GM10248 (cell line): ENCODE measurements around the gene CEP85L.

Experiments used
- CTCF ChIA-PET: fragments of 300-600 bp; sonication (Branson Sonifier 250); formaldehyde crosslinking; extraction: SDS; loops from one replicate; lab custom pipeline; 2021; ENCODE audit warnings: antibody characterized with exemption; lab: Yijun Ruan, JAX
- POLR2A ChIA-PET: fragments of 350-650 bp; sonication (Branson Sonifier 250); formaldehyde crosslinking; extraction: SDS; loops from one replicate; lab custom pipeline; 2020; ENCODE audit warnings: antibody characterized with exemption; lab: Yijun Ruan, JAX
- DNase-seq: peaks from one replicate; pipeline ENCODE4 v3.0.0; 2012; ENCODE audit errors: extremely low spot score
- TF ChIP-seq, protein P1 (sequence below): IDR thresholded peaks from 2 replicates; pipeline ENCODE4 v1.5.1; 2012; ENCODE audit warnings: mild to moderate bottlenecking, low read depth; ENCODE audit errors: extremely low read depth, missing control alignments, control extremely low read depth

The CEP85L gene

DNA sequence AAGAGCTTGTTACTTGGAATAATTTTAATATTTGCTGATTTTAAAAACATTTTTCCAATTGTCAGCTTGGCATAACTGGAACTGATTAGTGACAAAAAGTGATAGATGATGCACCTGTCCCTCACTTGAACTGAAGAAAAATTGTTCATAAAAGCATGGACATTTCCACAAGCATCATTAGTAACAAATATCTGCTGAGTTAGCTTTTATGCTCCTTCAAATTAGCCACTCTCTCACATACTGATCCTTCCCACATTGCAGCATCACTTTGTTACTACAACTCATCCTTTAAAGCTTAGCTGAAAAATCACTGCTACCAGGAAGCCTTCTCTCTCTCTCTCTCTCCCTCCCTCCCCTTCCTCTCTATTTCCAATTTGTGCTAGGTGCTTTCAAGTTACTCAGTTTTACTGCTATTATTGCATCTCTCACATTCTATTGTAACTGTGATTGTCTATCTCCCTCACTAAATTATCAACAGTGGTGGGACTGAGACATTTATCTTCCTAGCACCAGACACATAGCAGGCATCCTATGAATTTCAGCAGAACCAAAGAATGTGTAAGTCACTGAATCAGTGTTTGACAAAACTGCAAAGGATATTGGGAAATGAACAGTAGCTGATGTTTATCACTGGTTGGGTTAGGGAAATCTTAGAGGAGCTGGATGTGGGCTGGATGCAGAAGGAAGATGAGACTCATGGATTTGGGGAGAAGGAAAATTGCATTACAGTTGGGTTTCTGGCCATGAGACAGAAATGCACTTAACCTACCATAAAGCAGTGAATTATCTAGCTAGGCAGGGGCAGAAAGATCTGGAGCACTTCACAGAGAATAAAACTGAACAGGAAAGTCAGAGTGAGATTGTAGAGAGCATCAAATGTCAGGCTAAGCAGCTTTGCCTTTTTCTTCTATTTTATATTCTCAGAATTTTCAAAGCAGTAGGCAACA, 231.7 kb downstream of the CEP85L start:
- POLR2A ChIA-PET, result no interaction called here
- TF ChIP-seq, protein P1, sequence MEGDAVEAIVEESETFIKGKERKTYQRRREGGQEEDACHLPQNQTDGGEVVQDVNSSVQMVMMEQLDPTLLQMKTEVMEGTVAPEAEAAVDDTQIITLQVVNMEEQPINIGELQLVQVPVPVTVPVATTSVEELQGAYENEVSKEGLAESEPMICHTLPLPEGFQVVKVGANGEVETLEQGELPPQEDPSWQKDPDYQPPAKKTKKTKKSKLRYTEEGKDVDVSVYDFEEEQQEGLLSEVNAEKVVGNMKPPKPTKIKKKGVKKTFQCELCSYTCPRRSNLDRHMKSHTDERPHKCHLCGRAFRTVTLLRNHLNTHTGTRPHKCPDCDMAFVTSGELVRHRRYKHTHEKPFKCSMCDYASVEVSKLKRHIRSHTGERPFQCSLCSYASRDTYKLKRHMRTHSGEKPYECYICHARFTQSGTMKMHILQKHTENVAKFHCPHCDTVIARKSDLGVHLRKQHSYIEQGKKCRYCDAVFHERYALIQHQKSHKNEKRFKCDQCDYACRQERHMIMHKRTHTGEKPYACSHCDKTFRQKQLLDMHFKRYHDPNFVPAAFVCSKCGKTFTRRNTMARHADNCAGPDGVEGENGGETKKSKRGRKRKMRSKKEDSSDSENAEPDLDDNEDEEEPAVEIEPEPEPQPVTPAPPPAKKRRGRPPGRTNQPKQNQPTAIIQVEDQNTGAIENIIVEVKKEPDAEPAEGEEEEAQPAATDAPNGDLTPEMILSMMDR, result no peak
- CTCF ChIA-PET, result interaction anchor here (1.0 kb wide), 1 partner anchor 19 kb away, joined by 3 read pairs; no protein-coding TSS in a partner anchor
- no peak for DNase-seq
